Coronary artery (tissue), 2 donors: ENCODE measurements around the gene PROZ.
"Not testable (repeated sequence)": the region's sequence is repeated elsewhere in the genome, so short reads cannot be mapped to it uniquely, and the experiment has no call there.

Experiments used
- DNase-seq: peaks from one replicate; pipeline ENCODE4 v3.0.0-alpha.2; 2017; ENCODE audit warnings: low spot score
- H3K27ac ChIP-seq, 2 donors: fragments of 200-600 bp; sonication (generic); one replicate each; pipeline ENCODE4 v1.5.1; 2016 to 2019
- H3K4me3 ChIP-seq: fragments of 200-600 bp; sonication (generic); 2 replicates; pipeline ENCODE4 v1.5.1; 2016; ENCODE audit warnings: mild to moderate bottlenecking, moderate library complexity
- CTCF ChIP-seq: fragments of 200-600 bp; sonication (generic); IDR thresholded peaks from one replicate; pipeline ENCODE4 v1.5.1; 2019; ENCODE audit warnings: antibody characterized with exemption

PROZ gene

GRCh38 chr13:113157929-113158747 lies at the start of gene PROZ:
PROZ (plus strand) TSS chr13:113158648; CDS start chr13:113158661, 13 bp downstream.
- Histone ChIP-seq H3K27ac (no peak within 1 kb of the TSS), H3K4me3 (no peak within 1 kb of the TSS)
- no peak for TF ChIP-seq CTCF
- DNase-seq: peak; percentile 22

- Histone ChIP-seq H3K4me3 (peak overlapping the region; percentile 69), H3K27ac (no peak overlapping the region)
- DNase-seq: no peak
- no peak for TF ChIP-seq CTCF
These were observed 49.0 kb upstream of the PROZ start for GRCh38 chr13:113109151-113110047.

GRCh38 chr13:113110048-113110851 lies 48.2 kb upstream of the PROZ start:
- H3K27ac ChIP-seq: no peak overlapping the region
- peak overlapping the region; percentile 69 for H3K4me3 ChIP-seq
- DNase-seq: no peak
- TF ChIP-seq CTCF: no peak

- no peak for DNase-seq
- no peak overlapping the region for H3K27ac ChIP-seq
- peak overlapping the region; percentile 69 for H3K4me3 ChIP-seq
- TF ChIP-seq CTCF: no peak
These were observed 47.6 kb upstream of the PROZ start for GRCh38 chr13:113110852-113111315.

GRCh38 chr13:113111821-113112220 lies 46.6 kb upstream of the PROZ start:
- DNase-seq, H3K27ac ChIP-seq, H3K4me3 ChIP-seq: not testable (repeated sequence)

- H3K27ac ChIP-seq, H3K4me3 ChIP-seq, DNase-seq: not testable (repeated sequence)
These were observed 46.0 kb upstream of the PROZ start for GRCh38 chr13:113112475-113112874.

GRCh38 chr13:113112893-113113845 lies 45.3 kb upstream of the PROZ start:
- TF ChIP-seq CTCF: no peak
- H3K4me3 ChIP-seq: no peak overlapping the region
- no peak overlapping the region for H3K27ac ChIP-seq
- DNase-seq: no peak
